IMR-90 (cell line): ENCODE data around the gene SLC9A3. TPM values are rescaled to one million over a fixed set of nuclear protein-coding genes. Genes with fewer than 3 reads are reported as not detected.

Experiments
- ATAC-seq: fragments of 200-7000 bp; cut with Tn5 transposase; 2 replicates; pipeline ENCODE4 v1.9.1; 2020; ENCODE audit warnings: low read depth, mild to moderate bottlenecking, moderate library complexity
- BruUV-seq: library from RNA; stranded (reverse); fragments of 400-500 nt; replicated peaks from 2 replicates; lab custom pipeline; 2021; lab: Mats Ljungman, UMichigan
- CTCF ChIA-PET: fragments of 300-600 bp; formaldehyde crosslinking; extraction: SDS; loops from one replicate; lab custom pipeline; 2021; ENCODE audit warnings: antibody characterized with exemption; lab: Yijun Ruan, JAX
- POLR2A ChIA-PET: fragments of 300-600 bp; sonication (Branson Sonifier 250); formaldehyde crosslinking; loops from one replicate; lab custom pipeline; 2022; ENCODE audit warnings: antibody characterized with exemption; ENCODE audit not compliant: unreplicated experiment; lab: Charles Lee
- DNase-seq: peaks from one replicate; pipeline ENCODE4 v3.0.0; 2013
- H2AFZ ChIP-seq: replicated peaks from 2 replicates; pipeline ENCODE3; 2013; ENCODE audit warnings: low read length, mild to moderate bottlenecking; ENCODE audit not compliant: poor library complexity
- H2AK5ac ChIP-seq: 2 replicates; pipeline ENCODE4 v1.6.1; 2013; ENCODE audit warnings: low read depth, low read length, inconsistent platforms
- H2AK9ac ChIP-seq: replicated peaks from 2 replicates; pipeline ENCODE3; 2013; ENCODE audit warnings: mild to moderate bottlenecking, low read depth, low read length, moderate library complexity; ENCODE audit not compliant: poor library complexity
- H2BK120ac ChIP-seq: 2 replicates; pipeline ENCODE4 v1.6.1; 2013; ENCODE audit warnings: low read depth, low read length, inconsistent platforms
- H2BK15ac ChIP-seq: 3 replicates; pipeline ENCODE4 v1.6.1; 2013; ENCODE audit warnings: low read depth, low read length, inconsistent platforms
- H2BK20ac ChIP-seq: 2 replicates; pipeline ENCODE4 v1.6.1; 2013; ENCODE audit warnings: low read depth, mild to moderate bottlenecking, inconsistent platforms, low read length, moderate library complexity
- H2BK5ac ChIP-seq: 2 replicates; pipeline ENCODE4 v1.6.1; 2013; ENCODE audit warnings: mild to moderate bottlenecking, low read depth, low read length, inconsistent platforms; ENCODE audit not compliant: poor library complexity, severe bottlenecking
- H3K14ac ChIP-seq: replicated peaks from 2 replicates; pipeline ENCODE4 v1.6.1; 2013; ENCODE audit warnings: low read depth, low read length, inconsistent platforms
- H3K18ac ChIP-seq: 2 replicates; pipeline ENCODE4 v1.6.1; 2013; ENCODE audit warnings: low read depth, low read length, control low read depth
- H3K23ac ChIP-seq: 2 replicates; pipeline ENCODE4 v1.6.1; 2013; ENCODE audit warnings: low read depth, low read length, inconsistent platforms
- H3K27ac ChIP-seq: 2 replicates; pipeline ENCODE4 v1.5.1; 2013; ENCODE audit warnings: mild to moderate bottlenecking, control low read depth, low read length; ENCODE audit not compliant: insufficient read depth
- H3K27me3 ChIP-seq: 2 replicates; pipeline ENCODE4 v1.6.1; 2013; ENCODE audit warnings: low read length; ENCODE audit not compliant: control insufficient read depth, insufficient read depth
- H3K36me3 ChIP-seq: 2 replicates; pipeline ENCODE4 v1.6.1; 2013; ENCODE audit warnings: low read length, mixed read lengths; ENCODE audit not compliant: control insufficient read depth, insufficient read depth
- H3K4ac ChIP-seq: 2 replicates; pipeline ENCODE4 v1.6.1; 2013; ENCODE audit warnings: low read depth, low read length, inconsistent platforms
- H3K4me1 ChIP-seq: 2 replicates; pipeline ENCODE4 v1.6.1; 2013; ENCODE audit warnings: low read length, mixed read lengths; ENCODE audit not compliant: control insufficient read depth, insufficient read depth
- H3K4me2 ChIP-seq: 2 replicates; pipeline ENCODE4 v1.6.1; 2013; ENCODE audit warnings: low read depth, mild to moderate bottlenecking, control low read depth, low read length, moderate library complexity
- H3K4me3 ChIP-seq: 2 replicates; pipeline ENCODE4 v1.5.1; 2013; ENCODE audit warnings: low read depth, mild to moderate bottlenecking, control low read depth, low read length, moderate library complexity; ENCODE audit not compliant: insufficient read depth
- H3K56ac ChIP-seq: 2 replicates; pipeline ENCODE4 v1.6.1; 2013; ENCODE audit warnings: low read length, inconsistent platforms; ENCODE audit not compliant: insufficient read depth; ENCODE audit errors: extremely low read depth
- H3K79me1 ChIP-seq, 2 experiments: 2 replicates each; pipeline ENCODE4 v1.6.1; 2013; ENCODE audit warnings: low read length in 2 of 2, inconsistent platforms in 1 of 2, low read depth in 1 of 2
- H3K9ac ChIP-seq: 2 replicates; pipeline ENCODE4 v1.6.1; 2013; ENCODE audit warnings: low read depth, low read length, control low read depth
- H3K9me1 ChIP-seq: 2 replicates; pipeline ENCODE4 v1.6.1; 2013; ENCODE audit warnings: low read length, inconsistent platforms; ENCODE audit not compliant: insufficient read depth
- H3K9me3 ChIP-seq: 2 replicates; pipeline ENCODE4 v1.6.1; 2013; ENCODE audit warnings: low read length; ENCODE audit not compliant: control insufficient read depth, insufficient read depth
- H4K20me1 ChIP-seq: 2 replicates; pipeline ENCODE4 v1.6.1; 2013; ENCODE audit warnings: low read length, inconsistent platforms; ENCODE audit not compliant: insufficient read depth
- H4K5ac ChIP-seq: 2 replicates; pipeline ENCODE4 v1.6.1; 2013; ENCODE audit warnings: mild to moderate bottlenecking, low read depth, low read length, control low read depth
- H4K8ac ChIP-seq, 2 experiments: 2 replicates each; pipeline ENCODE4 v1.6.1; 2013; ENCODE audit warnings: low read depth in 2 of 2, low read length in 2 of 2, control low read depth in 1 of 2, inconsistent platforms in 1 of 2
- H4K91ac ChIP-seq: 2 replicates; pipeline ENCODE4 v1.6.1; 2013; ENCODE audit warnings: low read depth, low read length, inconsistent platforms; ENCODE audit not compliant: insufficient read depth
- CEBPB ChIP-seq: IDR thresholded peaks from 2 replicates; pipeline ENCODE4 v1.6.1; 2012; ENCODE audit warnings: low read depth, low read length, improper control_type of control experiment
- CHD1 ChIP-seq: IDR thresholded peaks from 2 replicates; pipeline ENCODE4 v1.6.1; 2012; ENCODE audit warnings: low read depth, low read length, improper control_type of control experiment
- FOS ChIP-seq: fragments of 150-350 bp; IDR thresholded peaks from 2 replicates; pipeline ENCODE4 v1.6.1; 2016; ENCODE audit warnings: low read depth, low read length
- MAZ ChIP-seq: IDR thresholded peaks from 2 replicates; pipeline ENCODE4 v1.6.1; 2012; ENCODE audit warnings: low read depth, mild to moderate bottlenecking, low read length, improper control_type of control experiment, moderate library complexity, borderline replicate concordance
- NFE2L2 ChIP-seq: fragments of 150-350 bp; IDR thresholded peaks from 2 replicates; pipeline ENCODE4 v1.6.1; 2016; ENCODE audit warnings: low read depth, mild to moderate bottlenecking, low read length
- RCOR1 ChIP-seq: IDR thresholded peaks from 2 replicates; pipeline ENCODE4 v1.6.1; 2012; ENCODE audit warnings: mild to moderate bottlenecking, low read length, improper control_type of control experiment; ENCODE audit not compliant: insufficient replicate concordance
- RFX5 ChIP-seq: IDR thresholded peaks from 2 replicates; pipeline ENCODE4 v1.8.0; 2012; ENCODE audit warnings: low read depth, mild to moderate bottlenecking, low read length, moderate library complexity
- SMC3 ChIP-seq: fragments of 150-350 bp; IDR thresholded peaks from 2 replicates; pipeline ENCODE4 v1.6.1; 2016; ENCODE audit warnings: low read depth, mild to moderate bottlenecking, antibody characterized with exemption, low read length, moderate library complexity
- WGBS, 2 experiments: methylation state at CpG; one replicate each; pipeline versions ENCODE4 v1.1.5 to v1.1.7; 2013; ENCODE audit warnings: missing lambda C conversion rate in 2 of 2; ENCODE audit not compliant: insufficient read length in 1 of 2; ENCODE audit errors: extremely low coverage in 2 of 2; 5-methylcytosine and 5-hydroxymethylcytosine counted together
- dilution Hi-C: fragments of 300-500 bp; cut with HindIII; formaldehyde crosslinking; loops from one replicate; pipeline ENCODE4 v1.14.3; 2018; ENCODE audit warnings: low sequenced_read_pairs; ENCODE audit not compliant: unreplicated experiment
- in situ Hi-C: fragments of 300-500 bp; cut with MboI; formaldehyde crosslinking; loops from 3 replicates; pipeline ENCODE4 v1.14.3; 2019; ENCODE audit warnings: low sequenced_read_pairs, inconsistent platforms, mixed read lengths
- intact Hi-C: fragments of 100-400 bp; cut with micrococcal nuclease; formaldehyde crosslinking; loops from 2 replicates; pipeline ENCODE4 v1.10.0; 2022
- polyA plus RNA-seq, 3 experiments: library from polyadenylated mRNA; depleted of rRNA; stranded (reverse); fragments of >200 nt; gene quantifications; 2 replicates each; pipeline ENCODE4 v1.2.3, GENCODE V29; 2012; ENCODE audit warnings: low replicate concordance in 1 of 3
- total RNA-seq: library from RNA; depleted of rRNA; stranded (reverse); fragments of >200 nt; gene quantifications from 2 replicates; pipeline ENCODE4 v1.2.3, GENCODE V29; 2012
- TF ChIP-seq, protein P1 (sequence below): conservative IDR thresholded peaks from 2 replicates; pipeline ENCODE4 v1.5.1; 2012; ENCODE audit warnings: mild to moderate bottlenecking, low read depth, low read length, improper control_type of control experiment

SLC9A3 gene
- total and polyA plus RNA-seq, 2 of the 4 experiments (the other 2 are of a cell fraction) = 0.72 to 1.5 TPM

DNA sequence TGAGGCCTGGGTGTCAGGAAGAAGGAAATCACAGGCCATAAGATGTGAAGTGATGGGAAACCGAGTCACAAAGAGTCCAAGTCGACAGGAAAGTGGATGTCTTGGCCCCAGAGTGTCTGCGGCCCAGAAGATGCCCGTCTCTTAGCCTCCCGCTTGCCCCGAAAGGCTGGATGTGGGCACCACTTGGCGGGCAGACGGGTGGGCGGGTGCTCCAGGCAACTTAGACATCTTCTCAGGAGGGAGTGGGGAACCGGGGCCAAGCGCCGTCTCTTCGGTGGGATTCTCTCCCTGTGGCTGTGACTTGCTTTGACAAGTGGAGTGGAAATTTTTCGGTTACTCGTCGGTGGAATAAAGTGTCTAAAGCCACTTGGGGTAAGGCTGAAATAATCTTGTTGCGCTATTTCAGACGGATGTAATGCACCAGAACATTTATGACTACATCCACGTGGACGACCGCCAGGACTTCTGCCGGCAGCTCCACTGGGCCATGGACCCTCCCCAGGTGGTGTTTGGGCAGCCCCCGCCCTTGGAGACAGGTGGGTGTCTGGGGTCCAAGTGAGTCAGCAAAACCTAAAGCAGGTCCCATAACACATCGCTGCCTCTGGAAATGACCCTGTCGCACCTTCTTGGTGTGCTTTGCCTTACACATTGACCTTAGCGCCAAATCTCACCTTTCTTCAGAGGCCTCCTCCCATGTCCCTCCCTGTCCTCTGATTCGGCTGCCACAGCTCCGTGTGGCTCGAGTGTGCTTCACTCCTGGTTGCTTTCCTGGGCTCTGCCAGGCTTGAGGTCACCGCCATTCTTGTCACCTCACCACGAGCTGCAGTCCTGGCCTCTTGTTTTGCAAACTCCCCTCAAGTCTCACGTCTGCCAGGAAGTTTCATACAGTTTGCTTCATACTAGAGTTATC is 101.7 kb downstream of the SLC9A3 start (continued):
- TF ChIP-seq, protein P1, sequence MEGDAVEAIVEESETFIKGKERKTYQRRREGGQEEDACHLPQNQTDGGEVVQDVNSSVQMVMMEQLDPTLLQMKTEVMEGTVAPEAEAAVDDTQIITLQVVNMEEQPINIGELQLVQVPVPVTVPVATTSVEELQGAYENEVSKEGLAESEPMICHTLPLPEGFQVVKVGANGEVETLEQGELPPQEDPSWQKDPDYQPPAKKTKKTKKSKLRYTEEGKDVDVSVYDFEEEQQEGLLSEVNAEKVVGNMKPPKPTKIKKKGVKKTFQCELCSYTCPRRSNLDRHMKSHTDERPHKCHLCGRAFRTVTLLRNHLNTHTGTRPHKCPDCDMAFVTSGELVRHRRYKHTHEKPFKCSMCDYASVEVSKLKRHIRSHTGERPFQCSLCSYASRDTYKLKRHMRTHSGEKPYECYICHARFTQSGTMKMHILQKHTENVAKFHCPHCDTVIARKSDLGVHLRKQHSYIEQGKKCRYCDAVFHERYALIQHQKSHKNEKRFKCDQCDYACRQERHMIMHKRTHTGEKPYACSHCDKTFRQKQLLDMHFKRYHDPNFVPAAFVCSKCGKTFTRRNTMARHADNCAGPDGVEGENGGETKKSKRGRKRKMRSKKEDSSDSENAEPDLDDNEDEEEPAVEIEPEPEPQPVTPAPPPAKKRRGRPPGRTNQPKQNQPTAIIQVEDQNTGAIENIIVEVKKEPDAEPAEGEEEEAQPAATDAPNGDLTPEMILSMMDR = no peak
- TF ChIP-seq CHD1 = no peak

DNA sequence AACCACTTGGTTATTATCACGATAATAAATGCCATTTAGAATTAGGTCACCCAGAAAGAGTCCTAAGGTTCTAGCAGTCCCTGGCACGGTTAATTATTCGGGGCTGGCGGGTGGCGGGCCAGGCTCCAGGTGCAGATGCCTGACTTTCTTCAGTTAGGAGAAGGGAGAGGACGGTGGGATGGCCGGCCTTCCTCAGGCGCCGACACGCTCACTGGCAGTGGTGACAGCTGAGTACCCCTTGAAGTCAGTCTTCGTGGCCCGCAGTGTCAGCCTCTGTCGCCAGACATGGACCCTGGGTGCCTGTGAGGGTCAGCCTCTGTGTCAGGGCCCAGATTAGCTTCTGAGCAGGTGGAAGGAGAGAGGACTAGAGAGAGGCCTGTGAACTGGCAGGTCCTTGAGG is 102.3 kb downstream of the SLC9A3 start:
- Histone ChIP-seq H3K9me3 (no peaks in the 10 kb centered on the region), H3K4ac (no peak overlapping the region), H3K27me3 (no peaks in the 10 kb centered on the region), H3K4me2 (no peak overlapping the region), H3K9ac (no peak overlapping the region), H2AK5ac (no peak overlapping the region), H3K9me1 (peaks cover 7% of the 10 kb centered on the region), H3K14ac (no peak overlapping the region), H2AFZ (no peak overlapping the region), H3K36me3 (peaks cover 51% of the 10 kb centered on the region), H3K4me3 (no peak overlapping the region), H3K23ac (no peak overlapping the region), H4K8ac (no peak overlapping the region), H2BK120ac (no peak overlapping the region), H4K20me1 (no peaks in the 10 kb centered on the region; the same call in 1 of the 2 replicates), H3K56ac (no peak overlapping the region), H2BK5ac (no peak overlapping the region), H4K91ac (no peak overlapping the region), H2AK9ac (no peak overlapping the region), H2BK15ac (no peak overlapping the region), H3K79me1 (peaks cover 11 to 66% of the 10 kb centered on the region in 2 experiments), H2BK20ac (no peak overlapping the region), H3K27ac (no peak overlapping the region), H3K18ac (no peak overlapping the region), H3K4me1 (peaks cover 12% of the 10 kb centered on the region), H4K5ac (no peak overlapping the region)
- intact Hi-C loops = no loop called here
- no peak for DNase-seq
- ChIA-PET POLR2A (no interaction called here), CTCF (no interaction called here)
- no peak for ATAC-seq
- dilution Hi-C loops = no loop called here
- 99% methylated on average over 10 of the region's 13 CpGs; no CpG with 5 or more reads in 1 of the 2 experiments for WGBS, 2 experiments
- in situ Hi-C loops = no loop called here
- BruUV-seq = no TSS peak
- TF ChIP-seq, protein P1 = no peak
- TF ChIP-seq NFE2L2 = no peak
- no peak for TF ChIP-seq CHD1
- TF ChIP-seq SMC3 = no peak
- no peak for TF ChIP-seq CEBPB
- no peak for TF ChIP-seq RCOR1
- no peak for TF ChIP-seq RFX5
- no peak for TF ChIP-seq MAZ
- TF ChIP-seq FOS = no peak
